Activated T-cell treated with anti-CD3 and anti-CD28 coated beads for 24 hours (primary cell): ENCODE measurements around the gene KIAA0753.
"Not testable (repeated sequence)": the region's sequence is repeated elsewhere in the genome, so short reads cannot be mapped to it uniquely, and the experiment has no call there.

Source experiments
- DNase-seq: peaks from one replicate; pipeline ENCODE4 v3.0.0-alpha.2; 2020; ENCODE audit warnings: low read depth

KIAA0753 gene

GRCh38 chr17:6668727-6669425 lies 28.4 kb upstream of the KIAA0753 start:
- DNase-seq: no peak

- no peak for DNase-seq
Measured at GRCh38 chr17:6668219-6668618, 27.7 kb upstream of the KIAA0753 start.

GRCh38 chr17:6667516-6667915 lies 27.0 kb upstream of the KIAA0753 start:
- DNase-seq: no peak

- no peak for DNase-seq
Measured at GRCh38 chr17:6666557-6666956, 26.0 kb upstream of the KIAA0753 start.

GRCh38 chr17:6666077-6666521 lies 25.6 kb upstream of the KIAA0753 start:
- DNase-seq: no peak

GRCh38 chr17:6663200-6663599 lies 22.7 kb upstream of the KIAA0753 start:
- not testable (repeated sequence) for DNase-seq

- DNase-seq: no peak
Measured at GRCh38 chr17:6661464-6661848, 20.9 kb upstream of the KIAA0753 start.

GRCh38 chr17:6660805-6661463 lies 20.4 kb upstream of the KIAA0753 start:
- DNase-seq: no peak

- no peak for DNase-seq
Measured at GRCh38 chr17:6660101-6660500, 19.6 kb upstream of the KIAA0753 start.

- DNase-seq: not testable (repeated sequence)
Measured at GRCh38 chr17:6658411-6658810, 17.9 kb upstream of the KIAA0753 start.

GRCh38 chr17:6657633-6658287 lies 17.2 kb upstream of the KIAA0753 start:
- no peak for DNase-seq

GRCh38 chr17:6656797-6657632 lies 16.5 kb upstream of the KIAA0753 start:
- peak; percentile 38 for DNase-seq

GRCh38 chr17:6655732-6656361 lies 15.3 kb upstream of the KIAA0753 start:
- not testable (repeated sequence) for DNase-seq

- no peak for DNase-seq
Measured at GRCh38 chr17:6654841-6655731, 14.6 kb upstream of the KIAA0753 start.

GRCh38 chr17:6651919-6652452 lies 11.5 kb upstream of the KIAA0753 start:
- DNase-seq: no peak

- DNase-seq: peak; percentile 94
Measured at GRCh38 chr17:6651354-6651918, 10.9 kb upstream of the KIAA0753 start, which contains the start of the genes C17orf100 and MED31. C17orf100 (plus strand) TSS chr17:6651762; CDS start chr17:6651914, 152 bp downstream. MED31 (minus strand) TSS chr17:6651605; CDS start chr17:6651528, 77 bp downstream.

- no peak for DNase-seq
Measured at GRCh38 chr17:6648181-6648580, 7.7 kb upstream of the KIAA0753 start.

- DNase-seq: no peak
Measured at GRCh38 chr17:6643451-6644125, 3.1 kb upstream of the KIAA0753 start.

GRCh38 chr17:6642592-6642991 lies 2.1 kb upstream of the KIAA0753 start:
- no peak for DNase-seq
